ENCODE data around the gene OPALIN. TPM values are rescaled to one million over a fixed set of nuclear protein-coding genes. Genes with fewer than 3 reads are reported as not detected.

OPALIN gene
- total RNA-seq, 4 donors from 2014 or later, result not detected

GRCh38 chr10:96366508-96366907 lies 7.7 kb upstream of the OPALIN start:
- peak in 1 of 2 donors; percentile 26 for DNase-seq (ENCODE audit: low spot score in 2 of 2)
- TF ChIP-seq CTCF (IDR thresholded peaks at IDR 0.05) (no peak), POLR2A (IDR thresholded peaks at IDR 0.05) (no peak)
- H3K4me3 ChIP-seq (ENCODE audit: low read depth, poor library complexity, severe bottlenecking), result no peak overlapping the region
- intact Hi-C loops (cut with DNase I; ENCODE audit: low total_unique reads), result no loop called here
- WGBS, 2 donors, result 65 to 67% methylated on average over 3 of the region's 3 CpGs

- intact Hi-C loops (cut with DNase I; ENCODE audit: low total_unique reads), result no loop called here
- WGBS, 2 donors, result 83 to 89% methylated on average over 3 of the region's 3 CpGs
- TF ChIP-seq POLR2A (IDR thresholded peaks at IDR 0.05) (no peak), CTCF (IDR thresholded peaks at IDR 0.05) (no peak)
Observed at GRCh38 chr10:96365571-96365970, 6.8 kb upstream of the OPALIN start.

DNA sequence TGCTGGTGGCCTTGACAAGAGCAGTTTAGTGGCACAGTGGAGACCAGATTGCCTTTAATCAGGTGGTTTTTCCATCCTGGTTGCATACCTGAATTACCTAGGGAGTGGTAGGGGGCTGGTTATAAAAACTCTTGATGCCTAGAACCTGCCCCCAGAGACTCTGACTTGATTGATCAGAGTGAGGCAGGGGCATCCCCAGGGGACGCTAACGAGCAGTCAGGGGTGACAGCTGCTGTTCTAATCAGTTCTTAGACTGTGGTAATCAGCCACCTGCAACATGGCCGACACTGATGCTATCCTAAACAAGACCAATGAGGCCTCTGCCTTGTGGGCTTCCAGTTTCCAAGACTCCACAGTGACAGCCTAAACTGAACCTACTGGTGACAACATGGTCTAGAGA lies 2.0 kb upstream of the OPALIN start:
- TF ChIP-seq POLR2A (IDR thresholded peaks at IDR 0.05), result no peak
- TF ChIP-seq CTCF (IDR thresholded peaks at IDR 0.05), result no peak
- peak in 1 of 2 donors; percentile 53 for DNase-seq (ENCODE audit: low spot score in 2 of 2)
- no peak overlapping the region for H3K4me3 ChIP-seq (ENCODE audit: low read depth, poor library complexity, severe bottlenecking)
- 69 to 85% methylated on average over 3 of the region's 3 CpGs for WGBS, 2 donors
- intact Hi-C loops (cut with DNase I; ENCODE audit: low total_unique reads), result no loop called here

More at GRCh38 chr10:96365571-96365970, 6.8 kb upstream of the OPALIN start:
- peak in 1 of 2 donors; percentile 46 for DNase-seq (ENCODE audit: low spot score in 2 of 2)
- H3K4me3 ChIP-seq (ENCODE audit: low read depth, poor library complexity, severe bottlenecking), result no peak overlapping the region

- TF ChIP-seq POLR2A (IDR thresholded peaks at IDR 0.05), result no peak
- TF ChIP-seq CTCF (IDR thresholded peaks at IDR 0.05), result no peak
- WGBS, 2 donors, result 88 to 95% methylated on average over 6 of the region's 6 CpGs
- H3K4me3 ChIP-seq (ENCODE audit: low read depth, poor library complexity, severe bottlenecking), result no peak overlapping the region
- intact Hi-C loops (cut with DNase I; ENCODE audit: low total_unique reads), result no loop called here
- peak in 1 of 2 donors; percentile 70 for DNase-seq (ENCODE audit: low spot score in 2 of 2)
Observed at GRCh38 chr10:96360331-96360730, 1.5 kb upstream of the OPALIN start.

DNA sequence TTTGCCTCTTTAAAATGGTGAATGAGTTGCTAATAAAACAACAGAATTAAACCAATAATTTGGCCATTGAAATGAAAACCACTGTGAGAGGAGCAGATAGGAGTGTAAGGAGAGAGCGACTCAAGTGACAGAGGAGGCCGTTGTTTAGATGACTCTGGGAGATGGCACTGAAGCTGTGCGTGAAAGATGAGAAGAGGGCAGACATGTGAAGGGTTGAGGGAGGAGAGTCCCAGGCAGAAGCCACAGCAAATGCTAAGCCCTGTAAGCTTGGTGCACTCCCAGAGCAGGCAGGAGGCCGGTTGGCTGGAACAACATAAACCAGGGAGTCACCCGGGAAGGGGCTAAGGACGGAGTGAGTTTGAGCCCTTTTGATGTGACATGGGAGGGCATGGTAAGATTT lies 814 bp upstream of the OPALIN start:
- 83 to 85% methylated on average over 6 of the region's 6 CpGs for WGBS, 2 donors
- H3K4me3 ChIP-seq (ENCODE audit: low read depth, poor library complexity, severe bottlenecking), result no peak overlapping the region
- no peak for TF ChIP-seq POLR2A (IDR thresholded peaks at IDR 0.05)
- TF ChIP-seq CTCF (IDR thresholded peaks at IDR 0.05), result no peak
- intact Hi-C loops (cut with DNase I; ENCODE audit: low total_unique reads), result no loop called here
- DNase-seq (ENCODE audit: low spot score in 2 of 2), result peak in 1 of 2 donors; percentile 68

GRCh38 chr10:96357038-96357620 lies 1.7 kb downstream of the OPALIN start:
- intact Hi-C loops (cut with DNase I; ENCODE audit: low total_unique reads), result no loop called here
- TF ChIP-seq CTCF (IDR thresholded peaks at IDR 0.05), result no peak
- no peak for TF ChIP-seq POLR2A (IDR thresholded peaks at IDR 0.05)
- DNase-seq (ENCODE audit: low spot score in 2 of 2), result no peak
- WGBS, 2 donors, result 68 to 79% methylated on average over 8 of the region's 8 CpGs
- no peak overlapping the region for H3K4me3 ChIP-seq (ENCODE audit: low read depth, poor library complexity, severe bottlenecking)

Measured in lower leg skin (tissue), 4 donors.